K562 (cell line): ENCODE results near the gene SYNJ2. TPM values are rescaled to one million over a fixed set of nuclear protein-coding genes. Genes with fewer than 3 reads are reported as not detected.

ENCODE experiments used
- ATAC-seq: fragments of 200-7000 bp; cut with Tn5 transposase; 3 replicates; pipeline ENCODE4 v1.9.1; 2020; ENCODE audit warnings: moderate library complexity
- BruUV-seq: library from RNA; stranded (reverse); fragments of 400-500 nt; replicated peaks from 2 replicates; lab custom pipeline; 2021; lab: Mats Ljungman, UMichigan
- CTCF ChIA-PET: fragments of 300-600 bp; formaldehyde crosslinking; extraction: SDS; loops from one replicate; lab custom pipeline; 2021; ENCODE audit warnings: low intra/inter-chr PET ratio; lab: Yijun Ruan, JAX
- POLR2A ChIA-PET: fragments of 300-600, 350-650 bp; sonication (Branson Sonifier 250); formaldehyde crosslinking; extraction: SDS; loops from one replicate; lab custom pipeline; 2021; ENCODE audit warnings: antibody characterized with exemption, inconsistent platforms; lab: Yijun Ruan, JAX
- DNase-seq, 4 experiments: peaks; one replicate each; pipeline versions ENCODE4 v3.0.0 to v3.0.0-alpha.2; 2011 to 2018; ENCODE audit warnings: low spot score in 3 of 4, mixed read lengths in 3 of 4; ENCODE audit errors: extremely low read depth in 1 of 4
- FAIRE-seq: peaks from 2 replicates; lab custom pipeline; 2011; peaks lifted over from hg19 to GRCh38; lab: Jason Lieb, UNC
- H2AFZ ChIP-seq: 2 replicates; pipeline ENCODE4 v1.6.0; 2011; ENCODE audit warnings: low read depth, low read length, control low read depth, inconsistent platforms
- H3K27ac ChIP-seq: fragments of 200-600 bp; 3 replicates; pipeline ENCODE4 v1.8.0; 2011; ENCODE audit warnings: low read depth, mild to moderate bottlenecking, control low read depth, inconsistent platforms, low read length, moderate library complexity, mixed read lengths; ENCODE audit errors: extremely low read depth
- H3K27me3 ChIP-seq, 2 experiments: fragments of 300-600 bp in 1 of 2; 2 replicates in 1 of 2; 3 replicates in 1 of 2; pipeline versions ENCODE4 v1.6.0 to v1.8.0; 2011; ENCODE audit warnings: inconsistent platforms in 2 of 2, low read length in 2 of 2, mild to moderate bottlenecking in 1 of 2, mixed read lengths in 1 of 2, moderate library complexity in 1 of 2; ENCODE audit not compliant: control insufficient read depth in 2 of 2, insufficient read depth in 2 of 2
- H3K36me3 ChIP-seq: fragments of 300-600 bp; 3 replicates; pipeline ENCODE4 v1.8.0; 2011; ENCODE audit warnings: mild to moderate bottlenecking, low read length, inconsistent platforms; ENCODE audit not compliant: control insufficient read depth, insufficient read depth
- H3K4me1 ChIP-seq, 2 experiments: fragments of 200-600 bp in 1 of 2; replicated peaks in 1 of 2; 2 replicates in 1 of 2; 3 replicates in 1 of 2; pipeline versions ENCODE4 v1.5.1 to v1.8.0; 2011; ENCODE audit warnings: inconsistent platforms in 2 of 2, low read length in 2 of 2, mild to moderate bottlenecking in 1 of 2, mixed read lengths in 1 of 2, moderate library complexity in 1 of 2; ENCODE audit not compliant: control insufficient read depth in 2 of 2, insufficient read depth in 2 of 2
- H3K4me2 ChIP-seq: 2 replicates; pipeline ENCODE4 v1.6.1; 2011; ENCODE audit warnings: low read length, control low read depth, inconsistent platforms, mixed read lengths; ENCODE audit not compliant: insufficient read depth
- H3K4me3 ChIP-seq: fragments of 200-600 bp; sonication (generic), shearing (Covaris generic); 2 replicates; pipeline ENCODE4 v1.5.1; 2016; ENCODE audit warnings: control low read depth, inconsistent platforms
- H3K79me2 ChIP-seq: fragments of 200-600 bp; 3 replicates; pipeline ENCODE4 v1.8.0; 2011; ENCODE audit warnings: low read length, inconsistent platforms; ENCODE audit not compliant: control insufficient read depth, insufficient read depth
- H3K9ac ChIP-seq, 2 experiments: 2 replicates each; pipeline versions ENCODE4 v1.6.0 to v1.6.1; 2011; ENCODE audit warnings: low read depth in 2 of 2, low read length in 2 of 2, control low read depth in 1 of 2, inconsistent platforms in 1 of 2, mild to moderate bottlenecking in 1 of 2, mixed read lengths in 1 of 2; ENCODE audit not compliant: insufficient read depth in 1 of 2
- H3K9me1 ChIP-seq: one replicate; pipeline ENCODE4 v1.6.0; 2011; ENCODE audit warnings: inconsistent platforms, mild to moderate bottlenecking, low read length, moderate library complexity; ENCODE audit not compliant: control insufficient read depth, insufficient read depth
- H3K9me3 ChIP-seq: replicated peaks from 2 replicates; pipeline ENCODE4 v1.5.1; 2011; ENCODE audit warnings: low read depth, low read length, inconsistent platforms; ENCODE audit not compliant: control insufficient read depth, insufficient read depth
- H4K20me1 ChIP-seq: replicated peaks from 2 replicates; pipeline ENCODE4 v1.6.1; 2011; ENCODE audit warnings: low read length, inconsistent platforms, mixed read lengths; ENCODE audit not compliant: control insufficient read depth, insufficient read depth
- RBM25 ChIP-seq: fragments of 200-400 bp; formaldehyde crosslinking; IDR thresholded peaks from 2 replicates; pipeline ENCODE4 v1.6.1; 2018; ENCODE audit warnings: low read length, low read depth, moderate library complexity; ENCODE audit not compliant: severe bottlenecking
- WHSC1 ChIP-seq: IDR thresholded peaks from one replicate; pipeline ENCODE4 v1.6.1; 2012; ENCODE audit warnings: low read length, control low read depth, inconsistent platforms
- ZNF232 ChIP-seq: sonication (generic); formaldehyde crosslinking; IDR thresholded peaks from 2 replicates; pipeline ENCODE4 v1.8.0; 2022; ENCODE audit warnings: mild to moderate bottlenecking, missing genetic modification reagents
- WGBS: fragments of 100-300 bp; shearing (Covaris generic); methylation state at CpG from one replicate; pipeline ENCODE4 v1.1.6; 2016; ENCODE audit warnings: low coverage, mixed read lengths; ENCODE audit not compliant: insufficient coverage; ENCODE audit errors: missing lambda C conversion rate; 5-methylcytosine and 5-hydroxymethylcytosine counted together
- in situ Hi-C: fragments of 300-500 bp; cut with MboI; formaldehyde crosslinking; loops from 4 replicates; pipeline ENCODE4 v1.15.0; 2018; ENCODE audit warnings: inconsistent platforms, mixed read lengths
- intact Hi-C: fragments of 100-400 bp; cut with micrococcal nuclease; formaldehyde crosslinking; loops from 2 replicates; pipeline ENCODE4 v1.14.2; 2022
- polyA plus RNA-seq, 8 experiments: library from polyadenylated mRNA; depleted of rRNA in 4 of 8; stranded (reverse) in 5 of 8; unstranded in 3 of 8; fragments of >200 nt; fragmentation: Nextera tagmentation in 2 of 8; fragmentation: Illumina TruSeq in 1 of 8; extraction: Ambion mirVana in 2 of 8; extraction: Trizol in 1 of 8; gene quantifications; 2 replicates each; pipeline versions ENCODE4 v1.2.1 to v1.2.3, GENCODE V29; 2011 to 2014; ENCODE audit warnings: inconsistent platforms in 1 of 8, missing spikeins in 1 of 8
- total RNA-seq, 7 experiments: library from RNA; depleted of rRNA in 6 of 7; stranded (reverse); fragments of >200 nt in 6 of 7; fragmentation: Illumina TruSeq in 2 of 7; extraction: Trizol in 2 of 7; gene quantifications; 2 replicates each; pipeline versions ENCODE4 v1.2.1 to v1.2.3, GENCODE V29; 2011 to 2021; ENCODE audit warnings: low replicate concordance in 1 of 7
- TF ChIP-seq, protein P1 (sequence below): sonication (generic); formaldehyde crosslinking; IDR thresholded peaks from 2 replicates; pipeline ENCODE4 v1.8.0; 2022; ENCODE audit warnings: missing genetic modification reagents, mild to moderate bottlenecking, moderate library complexity, borderline replicate concordance
- TF ChIP-seq, protein P2 (sequence below): sonication (generic); formaldehyde crosslinking; IDR thresholded peaks from 2 replicates; pipeline ENCODE4 v1.8.1; 2023; ENCODE audit warnings: mild to moderate bottlenecking, missing genetic modification reagents
- TF ChIP-seq, protein P3 (sequence below), 2 experiments: fragments of 450-650 bp in 1 of 2; sonication (generic) in 1 of 2; formaldehyde crosslinking; conservative IDR thresholded peaks; 2 replicates each; pipeline versions ENCODE4 v1.4.0 to v1.8.1; 2020 to 2022; ENCODE audit warnings: mild to moderate bottlenecking in 1 of 2, missing genetic modification reagents in 1 of 2
- TF ChIP-seq, protein P4 (sequence below): sonication (generic); formaldehyde crosslinking; IDR thresholded peaks from 2 replicates; pipeline ENCODE4 v1.9.0; 2022; ENCODE audit warnings: mild to moderate bottlenecking, missing genetic modification reagents

Gene SYNJ2
- total and polyA plus RNA-seq, 9 of the 15 experiments (the other 6 are each of a cell fraction or from before 2014, with no cell fraction given): 3.0 to 27.7 (median 17.8) TPM

DNA sequence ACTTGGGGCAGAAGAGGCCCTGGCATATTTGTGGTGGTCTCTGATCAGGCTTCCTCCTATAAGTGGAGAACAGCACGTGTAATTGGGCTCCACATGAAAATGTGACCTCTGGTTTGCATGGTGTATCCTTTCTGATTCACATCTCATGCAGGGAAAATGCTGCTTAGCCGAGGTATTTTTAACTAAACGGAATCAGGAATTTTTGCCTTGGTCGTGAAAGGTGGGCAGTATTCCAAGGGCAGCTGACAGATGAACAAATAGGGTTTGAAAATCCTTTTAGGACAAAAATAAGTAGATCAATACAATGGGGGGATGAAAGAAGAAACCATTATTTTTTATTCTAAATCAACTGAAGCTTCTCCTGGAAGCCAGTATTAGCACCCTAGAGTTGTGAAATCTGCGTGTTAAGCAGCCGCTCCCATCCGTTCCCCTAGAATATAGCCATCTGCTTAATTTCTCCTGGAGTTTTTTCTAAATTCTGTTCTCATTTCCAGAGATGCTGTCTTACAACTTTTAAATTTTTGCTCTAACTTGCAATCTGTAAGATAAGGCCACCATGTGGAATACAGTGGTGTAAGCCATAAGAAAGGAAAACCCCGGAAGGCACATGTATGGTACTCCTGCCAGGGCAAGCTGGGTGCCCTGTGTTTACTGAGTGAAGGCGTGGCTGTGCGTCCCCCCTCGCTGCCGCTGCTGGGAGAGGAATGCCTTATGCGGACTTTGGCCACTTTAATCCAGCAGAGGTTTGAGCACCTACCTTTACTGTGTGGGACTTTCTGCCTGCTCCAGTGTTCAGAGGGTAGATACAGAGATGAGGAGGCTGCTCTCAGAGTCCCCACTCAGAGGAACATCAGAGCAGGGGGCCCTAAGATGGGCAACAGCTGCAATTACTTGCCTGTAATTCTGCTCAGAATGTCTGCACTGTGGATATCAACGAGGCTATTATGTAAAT is 52.4 kb downstream of the SYNJ2 start:
- Histone ChIP-seq H3K9me3 (no peaks in the 10 kb centered on the region), H2AFZ (no peak overlapping the region), H3K9me1 (peaks cover 3% of the 10 kb centered on the region), H3K9ac (peak overlapping the region in 1 of 2 experiments; percentile 66; a peak in 2 of 4 replicates), H3K4me1 (peaks cover 19 to 36% of the 10 kb centered on the region in 2 experiments), H3K27me3 (no peaks in the 10 kb centered on the region), H3K4me2 (no peak overlapping the region), H3K4me3 (no peak overlapping the region), H3K79me2 (peaks cover 3% of the 10 kb centered on the region; the same call in 1 of the 3 replicates), H3K36me3 (peaks cover 26% of the 10 kb centered on the region; the same call in 1 of the 3 replicates), H3K27ac (no peak overlapping the region), H4K20me1 (no peaks in the 10 kb centered on the region)
- TF ChIP-seq ZNF232 (CRISPR knock-in tag) (no peak), WHSC1 (peak; percentile 49)
- intact Hi-C loops (no loop called here), in situ Hi-C loops (no loop called here)
- 85% methylated on average over 14 of the region's 14 CpGs for WGBS
- BruUV-seq: no TSS peak
- DNase-seq (no peak), FAIRE-seq (no peak), ATAC-seq (no peak)
- ChIA-PET CTCF (no interaction called here), POLR2A (no interaction called here)

DNA sequence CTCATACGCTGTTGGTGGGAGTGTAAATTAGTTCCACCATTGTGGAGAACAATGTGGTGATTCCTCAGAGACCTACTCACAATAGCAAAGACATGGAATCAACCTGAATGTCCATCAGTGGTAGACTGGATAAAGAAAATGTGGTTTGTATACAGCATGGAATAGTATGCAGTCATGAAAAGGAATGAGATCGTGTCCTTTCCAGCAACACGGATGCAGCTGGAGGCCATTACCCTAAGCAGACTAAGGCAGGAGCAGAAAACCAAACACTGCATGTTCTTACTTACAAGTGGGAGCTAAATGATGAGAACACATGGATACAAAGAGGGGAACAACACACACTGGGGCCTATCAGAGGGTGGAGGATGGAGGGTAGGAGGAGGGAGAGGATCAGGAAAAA is 54.6 kb downstream of the SYNJ2 start:
- POLR2A ChIA-PET: no interaction called here
- no peak overlapping the region for H3K9ac ChIP-seq
- no TSS peak for BruUV-seq
- CTCF ChIA-PET: no interaction called here
- intact Hi-C loops: no loop called here
- no peak overlapping the region for H3K27ac ChIP-seq
- H3K4me2 ChIP-seq: no peak overlapping the region
- peaks cover 10% of the 10 kb centered on the region for H3K9me1 ChIP-seq
- FAIRE-seq: no peak
- H3K36me3 ChIP-seq: peaks cover 18% of the 10 kb centered on the region; the same call in 2 of the 3 replicates
- H3K4me3 ChIP-seq: no peak overlapping the region
- 68% methylated on average over 3 of the region's 3 CpGs for WGBS
- peaks cover 37 to 52% of the 10 kb centered on the region in 2 experiments for H3K4me1 ChIP-seq
- H3K27me3 ChIP-seq: no peaks in the 10 kb centered on the region
- no peak for ATAC-seq
- H3K9me3 ChIP-seq: no peaks in the 10 kb centered on the region
- in situ Hi-C loops: no loop called here
- no peaks in the 10 kb centered on the region for H4K20me1 ChIP-seq
- no peak overlapping the region for H2AFZ ChIP-seq
- H3K79me2 ChIP-seq: peaks cover 7% of the 10 kb centered on the region; the same call in 2 of the 3 replicates
- no peak for DNase-seq
- TF ChIP-seq, protein P1, sequence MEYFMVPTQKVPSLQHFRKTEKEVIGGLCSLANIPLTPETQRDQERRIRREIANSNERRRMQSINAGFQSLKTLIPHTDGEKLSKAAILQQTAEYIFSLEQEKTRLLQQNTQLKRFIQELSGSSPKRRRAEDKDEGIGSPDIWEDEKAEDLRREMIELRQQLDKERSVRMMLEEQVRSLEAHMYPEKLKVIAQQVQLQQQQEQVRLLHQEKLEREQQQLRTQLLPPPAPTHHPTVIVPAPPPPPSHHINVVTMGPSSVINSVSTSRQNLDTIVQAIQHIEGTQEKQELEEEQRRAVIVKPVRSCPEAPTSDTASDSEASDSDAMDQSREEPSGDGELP (CRISPR knock-in tag): no peak
- TF ChIP-seq, protein P2, sequence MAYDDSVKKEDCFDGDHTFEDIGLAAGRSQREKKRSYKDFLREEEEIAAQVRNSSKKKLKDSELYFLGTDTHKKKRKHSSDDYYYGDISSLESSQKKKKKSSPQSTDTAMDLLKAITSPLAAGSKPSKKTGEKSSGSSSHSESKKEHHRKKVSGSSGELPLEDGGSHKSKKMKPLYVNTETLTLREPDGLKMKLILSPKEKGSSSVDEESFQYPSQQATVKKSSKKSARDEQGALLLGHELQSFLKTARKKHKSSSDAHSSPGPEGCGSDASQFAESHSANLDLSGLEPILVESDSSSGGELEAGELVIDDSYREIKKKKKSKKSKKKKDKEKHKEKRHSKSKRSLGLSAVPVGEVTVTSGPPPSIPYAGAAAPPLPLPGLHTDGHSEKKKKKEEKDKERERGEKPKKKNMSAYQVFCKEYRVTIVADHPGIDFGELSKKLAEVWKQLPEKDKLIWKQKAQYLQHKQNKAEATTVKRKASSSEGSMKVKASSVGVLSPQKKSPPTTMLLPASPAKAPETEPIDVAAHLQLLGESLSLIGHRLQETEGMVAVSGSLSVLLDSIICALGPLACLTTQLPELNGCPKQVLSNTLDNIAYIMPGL (CRISPR knock-in tag): no peak
- TF ChIP-seq, protein P3, sequence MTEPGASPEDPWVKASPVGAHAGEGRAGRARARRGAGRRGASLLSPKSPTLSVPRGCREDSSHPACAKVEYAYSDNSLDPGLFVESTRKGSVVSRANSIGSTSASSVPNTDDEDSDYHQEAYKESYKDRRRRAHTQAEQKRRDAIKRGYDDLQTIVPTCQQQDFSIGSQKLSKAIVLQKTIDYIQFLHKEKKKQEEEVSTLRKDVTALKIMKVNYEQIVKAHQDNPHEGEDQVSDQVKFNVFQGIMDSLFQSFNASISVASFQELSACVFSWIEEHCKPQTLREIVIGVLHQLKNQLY (CRISPR knock-in tag; conservative IDR thresholded peaks at IDR 0.05): no peak
- TF ChIP-seq, protein P4, sequence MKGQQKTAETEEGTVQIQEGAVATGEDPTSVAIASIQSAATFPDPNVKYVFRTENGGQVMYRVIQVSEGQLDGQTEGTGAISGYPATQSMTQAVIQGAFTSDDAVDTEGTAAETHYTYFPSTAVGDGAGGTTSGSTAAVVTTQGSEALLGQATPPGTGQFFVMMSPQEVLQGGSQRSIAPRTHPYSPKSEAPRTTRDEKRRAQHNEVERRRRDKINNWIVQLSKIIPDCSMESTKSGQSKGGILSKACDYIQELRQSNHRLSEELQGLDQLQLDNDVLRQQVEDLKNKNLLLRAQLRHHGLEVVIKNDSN (CRISPR knock-in tag): no peak
- peak; percentile 87 for TF ChIP-seq RBM25
